SIG-M5 treated with dmso at 0.1 percent for 504 hours (cell line): ENCODE results near the gene IDUA.
A peak's percentile ranks its signal among the peaks of the same experiment; 100 is the strongest.
"Not testable (repeated sequence)": the region's sequence is repeated elsewhere in the genome, so short reads cannot be mapped to it uniquely, and the experiment has no call there.

Experiments
- DNase-seq: peaks from one replicate; lab custom pipeline; 2025; ENCODE audit not compliant: unreplicated experiment; lab: John Stamatoyannopoulos, UW

The IDUA gene

DNA sequence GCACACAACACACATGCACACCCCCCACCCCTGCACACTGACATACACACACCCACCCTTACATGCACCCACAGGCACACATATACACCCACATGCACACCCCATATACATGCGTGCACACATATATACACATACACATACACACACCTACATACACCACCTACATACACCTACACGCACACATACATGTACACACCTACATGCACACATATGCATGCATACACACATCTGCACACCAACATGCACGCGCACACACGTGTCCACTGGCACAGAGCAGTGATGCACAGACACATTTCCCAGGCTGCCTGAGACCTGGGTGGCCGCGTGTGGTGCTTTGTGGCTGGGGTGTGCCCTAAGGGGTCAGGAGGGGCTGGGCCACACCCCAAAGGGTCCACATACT is 56.3 kb downstream of the IDUA start:
- no peak for DNase-seq

- peak; percentile 73 for DNase-seq
Observed at GRCh38 chr4:1043651-1044468, 57.0 kb downstream of the IDUA start.

GRCh38 chr4:1044469-1045192 is 57.8 kb downstream of the IDUA start:
- no peak for DNase-seq

- no peak for DNase-seq
Observed at GRCh38 chr4:1045193-1045594, 58.4 kb downstream of the IDUA start.

GRCh38 chr4:1045595-1046201 is 58.9 kb downstream of the IDUA start:
- no peak for DNase-seq

- DNase-seq, result not testable (repeated sequence)
Observed at GRCh38 chr4:1046581-1047011, 59.8 kb downstream of the IDUA start.

DNA sequence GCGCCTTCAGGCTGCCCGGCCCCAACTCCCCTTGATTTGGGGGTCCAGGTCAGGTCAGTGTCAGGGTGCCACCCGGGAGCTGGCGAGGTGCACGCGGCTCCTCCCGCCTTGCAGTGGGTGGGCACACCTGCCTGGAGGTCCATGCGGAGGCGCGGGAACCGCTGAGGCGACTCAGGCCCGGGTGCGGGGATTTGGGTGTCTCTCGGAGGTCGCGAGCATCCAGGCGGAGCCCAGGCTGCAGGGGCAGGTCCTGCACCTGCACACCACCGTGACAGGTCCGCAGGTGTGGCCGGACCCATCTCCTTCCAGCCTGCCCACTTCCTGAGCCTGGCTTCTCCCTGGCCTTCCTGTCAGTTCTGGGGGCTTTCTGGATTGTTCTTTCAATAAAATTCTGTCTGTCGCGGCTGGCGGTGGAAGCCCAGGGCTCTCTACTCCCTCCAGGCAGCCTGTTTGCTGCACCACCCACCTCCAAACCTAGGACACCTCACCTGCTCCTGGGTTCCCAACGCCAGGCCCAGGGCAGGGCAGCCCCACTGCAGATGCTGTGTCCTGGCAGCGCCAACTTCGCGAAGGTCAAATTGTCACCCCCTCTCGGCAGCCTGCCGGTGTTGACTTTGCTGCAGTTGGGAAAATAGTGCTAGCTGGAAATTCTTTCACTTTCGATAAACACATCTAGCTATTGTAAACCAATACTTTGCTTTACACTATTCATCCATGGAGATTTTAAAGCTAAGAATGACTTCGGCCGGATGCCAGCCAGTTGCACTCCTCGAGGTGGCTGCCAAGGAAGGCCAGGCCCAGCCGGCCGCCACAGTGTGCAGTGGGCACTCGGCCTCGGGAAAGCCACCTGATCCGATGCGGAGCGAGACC is 60.5 kb downstream of the IDUA start:
- no peak for DNase-seq

DNA sequence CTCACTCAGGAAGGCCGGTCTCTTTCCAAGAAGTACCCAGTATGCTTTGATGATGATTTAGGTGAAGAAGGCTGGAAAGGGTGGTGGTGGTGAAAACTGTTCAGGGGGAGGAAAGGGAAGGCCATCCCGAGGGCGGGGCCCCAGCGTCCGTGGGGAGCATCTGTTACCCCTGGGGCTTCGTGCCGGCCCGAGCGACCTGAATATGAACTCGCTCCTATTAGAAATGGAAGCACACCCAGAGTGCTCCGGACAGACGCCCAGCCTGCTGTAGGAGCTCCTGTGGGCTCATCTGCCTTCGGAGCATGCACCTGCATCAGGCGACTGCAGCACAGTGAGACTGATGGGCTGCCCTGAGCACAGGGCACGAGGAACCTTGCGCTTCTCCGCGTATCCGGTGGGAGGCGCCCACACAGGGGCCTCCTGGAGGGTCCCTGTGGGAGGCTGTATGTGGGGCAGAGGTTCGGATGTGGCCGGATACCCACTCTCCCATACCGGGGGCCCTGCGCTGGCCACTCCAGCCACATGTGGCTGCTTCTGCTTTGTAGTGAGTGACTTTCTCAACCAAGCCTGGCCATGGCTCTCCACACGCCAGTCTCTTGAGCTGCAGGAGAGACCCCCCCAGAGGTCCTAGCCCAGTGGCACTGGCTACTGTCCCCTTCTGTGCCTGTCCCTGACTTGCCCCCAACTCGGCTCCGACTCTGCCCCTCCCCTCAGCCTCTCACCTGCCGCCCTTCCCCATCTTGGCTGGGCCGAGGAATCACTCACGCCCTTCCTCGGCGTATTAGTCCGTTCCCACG is 61.3 kb downstream of the IDUA start:
- DNase-seq, result no peak

GRCh38 chr4:1048773-1049590 is 62.1 kb downstream of the IDUA start:
- DNase-seq, result no peak

DNA sequence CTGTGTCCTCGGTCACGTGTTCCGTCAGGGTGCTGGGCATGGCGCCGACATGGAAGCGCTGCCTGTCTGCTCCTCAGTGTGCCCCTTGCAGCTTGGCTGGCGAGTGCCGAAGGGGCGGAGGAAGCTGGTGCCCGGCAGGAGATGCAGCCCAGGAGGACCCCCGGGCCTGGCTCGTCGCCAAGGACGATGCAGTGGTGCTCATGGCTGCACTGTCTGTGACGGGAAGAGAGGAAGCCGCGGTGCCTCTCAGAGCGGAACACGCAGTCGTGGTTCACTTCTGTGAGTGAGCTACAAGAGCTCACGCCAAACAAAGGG is 62.7 kb downstream of the IDUA start:
- no peak for DNase-seq

DNA sequence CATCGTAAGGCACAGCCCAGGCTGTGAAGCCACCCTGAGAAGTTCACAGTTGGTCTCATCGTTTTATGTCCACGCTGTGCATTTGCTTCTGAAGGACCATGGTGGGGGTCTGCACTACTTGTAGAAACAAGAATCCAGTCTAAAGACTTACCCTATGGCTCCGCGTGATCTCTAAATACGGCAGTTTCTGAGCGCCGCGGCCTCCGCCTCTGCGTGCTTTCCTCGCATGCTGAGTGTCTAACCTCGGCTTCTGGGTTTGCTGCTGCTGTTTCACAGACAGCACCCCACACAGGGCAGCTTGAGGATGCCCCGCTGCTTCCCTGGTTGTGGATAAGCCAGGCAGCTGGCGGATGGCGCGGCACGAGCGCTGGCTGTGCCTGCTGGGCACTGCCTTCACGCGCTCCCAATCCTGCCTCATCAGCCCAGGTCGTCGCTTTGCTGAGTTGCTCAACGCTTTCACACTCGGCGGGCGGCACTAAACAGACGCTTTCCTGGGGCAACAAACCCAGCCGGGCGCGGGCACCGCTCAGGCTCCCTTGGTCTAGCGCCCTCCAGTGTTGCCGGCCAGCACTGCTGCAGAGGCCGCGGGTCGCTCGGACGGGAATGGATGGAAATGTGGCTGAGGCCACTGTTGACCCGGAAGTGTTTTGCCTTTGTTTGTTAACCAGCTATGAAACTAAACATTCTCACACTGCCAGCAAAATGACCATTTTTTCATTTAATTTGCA is 63.8 kb downstream of the IDUA start:
- DNase-seq, result no peak

DNA sequence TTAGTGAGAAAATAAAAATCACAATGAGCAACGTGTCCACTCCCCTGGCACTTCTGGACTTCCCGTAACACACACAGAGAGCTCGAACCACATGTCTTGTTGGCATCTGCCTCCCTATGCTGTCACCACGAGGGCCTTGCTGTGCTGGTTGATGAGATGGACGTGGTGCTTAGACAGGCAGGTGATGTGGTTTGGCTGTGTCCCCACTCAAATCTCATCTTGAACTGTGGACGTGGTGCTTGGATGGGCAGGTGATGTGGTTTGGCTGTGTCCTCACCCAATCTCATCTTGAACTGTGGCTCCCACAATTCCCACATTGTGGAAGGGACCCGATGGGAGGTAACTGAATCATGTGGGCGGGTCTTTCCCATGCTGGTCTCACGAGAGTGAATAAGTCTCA is 64.6 kb downstream of the IDUA start:
- no peak for DNase-seq

GRCh38 chr4:1052231-1052671 is 65.4 kb downstream of the IDUA start:
- no peak for DNase-seq

GRCh38 chr4:1053080-1053661 is 66.3 kb downstream of the IDUA start:
- no peak for DNase-seq

DNA sequence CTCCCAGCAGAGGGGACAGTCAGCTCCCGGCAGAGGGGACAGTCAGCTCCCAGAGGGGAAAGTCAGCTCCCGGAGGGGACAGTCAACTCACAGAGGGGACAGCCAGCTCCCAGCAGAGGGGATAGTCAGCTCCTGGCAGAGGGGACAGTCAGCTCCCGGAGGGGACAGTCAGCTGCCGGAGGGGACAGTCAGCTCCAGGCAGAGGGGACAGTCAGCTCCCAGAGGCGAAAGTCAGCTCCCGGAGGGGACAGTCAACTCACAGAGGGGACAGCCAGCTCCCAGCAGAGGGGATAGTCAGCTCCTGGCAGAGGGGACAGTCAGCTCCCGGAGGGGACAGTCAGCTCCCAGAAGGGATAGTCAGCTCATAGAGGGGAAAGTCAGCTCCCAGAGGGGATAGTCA is 67.0 kb downstream of the IDUA start:
- DNase-seq, result not testable (repeated sequence)
